ENCODE data around the gene CETP. TPM values are rescaled to one million over a fixed set of nuclear protein-coding genes. Genes with fewer than 3 reads are reported as not detected.

The CETP gene
- total and polyA plus RNA-seq, 2 of the 13 experiments (the other 11 are each of a cell fraction or from before 2014, with no cell fraction given) = 0.31 to 9.8 TPM

- peak; percentile 80 for TF ChIP-seq PATZ1 (CRISPR knock-in tag; IDR thresholded peaks at IDR 0.05)
- TF ChIP-seq HDAC6 (IDR thresholded peaks at IDR 0.05; ENCODE audit: low read depth, low read length) = no peak
- 0 out of 2 replicates have a peak, but pooled peaks have one; percentile 46 for TF ChIP-seq ZNF83 (CRISPR knock-in tag; IDR thresholded peaks at IDR 0.05; ENCODE audit: borderline replicate concordance)
- no peak for TF ChIP-seq ZNF44 (CRISPR knock-in tag; IDR thresholded peaks at IDR 0.05)
- peak; percentile 69; the same call in 1 of the 2 replicates for TF ChIP-seq NRL (CRISPR knock-in tag; IDR thresholded peaks at IDR 0.05; ENCODE audit: borderline replicate concordance)
- TF ChIP-seq ZNF512B (CRISPR knock-in tag; IDR thresholded peaks at IDR 0.05; ENCODE audit: borderline replicate concordance) = no peak; the same call in 1 of the 2 replicates
- no peak for TF ChIP-seq ESRRA (CRISPR knock-in tag; IDR thresholded peaks at IDR 0.05; ENCODE audit: low read depth)
- TF ChIP-seq ZNF143 (CRISPR knock-in tag; IDR thresholded peaks at IDR 0.05) = peak; percentile 43; the same call in 1 of the 2 replicates
- TF ChIP-seq MEIS2 (CRISPR knock-in tag; IDR thresholded peaks at IDR 0.05) = 0 out of 2 replicates have a peak, but pooled peaks have one; percentile 44
- TF ChIP-seq ZSCAN25 (CRISPR knock-in tag; IDR thresholded peaks at IDR 0.05) = peak; percentile 58; the same call in 1 of the 2 replicates
- no peak for TF ChIP-seq RARG (CRISPR knock-in tag; IDR thresholded peaks at IDR 0.05; ENCODE audit: low read depth)
- TF ChIP-seq ZNF550 (CRISPR knock-in tag; IDR thresholded peaks at IDR 0.05; ENCODE audit: borderline replicate concordance) = no peak
- peak; percentile 69 for TF ChIP-seq ZNF629 (CRISPR knock-in tag; conservative IDR thresholded peaks at IDR 0.05)
- peak; percentile 62; the same call in 1 of the 2 replicates for TF ChIP-seq DPF2 (CRISPR knock-in tag; IDR thresholded peaks at IDR 0.05; ENCODE audit: borderline replicate concordance, low read depth)
- peak; percentile 68 for TF ChIP-seq ARID5B (CRISPR knock-in tag; IDR thresholded peaks at IDR 0.05)
- peak; percentile 55; the same call in 1 of the 2 replicates for TF ChIP-seq MIER2 (CRISPR knock-in tag; IDR thresholded peaks at IDR 0.05)
- TF ChIP-seq ETV5 (CRISPR knock-in tag; IDR thresholded peaks at IDR 0.05; ENCODE audit: borderline replicate concordance) = no peak
- peak; percentile 67; the same call in 1 of the 2 replicates for TF ChIP-seq ZNF232 (CRISPR knock-in tag; IDR thresholded peaks at IDR 0.05; ENCODE audit: borderline replicate concordance)
- peak; percentile 85 for TF ChIP-seq ZBTB7B (CRISPR knock-in tag; IDR thresholded peaks at IDR 0.05)
- 0 out of 2 replicates have a peak, but pooled peaks have one; percentile 26 for TF ChIP-seq ZNF136 (CRISPR knock-in tag; IDR thresholded peaks at IDR 0.05; ENCODE audit: low read depth)
Measured at GRCh38 chr16:57004387-57005250, 42.9 kb downstream of the CETP start (continued).
